GM10847 (cell line): ENCODE measurements around the gene SLC6A8.

Experiments used
- POLR2A ChIP-seq: IDR thresholded peaks from 2 replicates; pipeline ENCODE4 v1.6.1; 2011; ENCODE audit not compliant: insufficient read length; ENCODE audit errors: extremely low read depth

SLC6A8 gene

GRCh38 chrX:153645921-153646488 lies 41.7 kb upstream of the SLC6A8 start:
- TF ChIP-seq POLR2A = no peak

DNA sequence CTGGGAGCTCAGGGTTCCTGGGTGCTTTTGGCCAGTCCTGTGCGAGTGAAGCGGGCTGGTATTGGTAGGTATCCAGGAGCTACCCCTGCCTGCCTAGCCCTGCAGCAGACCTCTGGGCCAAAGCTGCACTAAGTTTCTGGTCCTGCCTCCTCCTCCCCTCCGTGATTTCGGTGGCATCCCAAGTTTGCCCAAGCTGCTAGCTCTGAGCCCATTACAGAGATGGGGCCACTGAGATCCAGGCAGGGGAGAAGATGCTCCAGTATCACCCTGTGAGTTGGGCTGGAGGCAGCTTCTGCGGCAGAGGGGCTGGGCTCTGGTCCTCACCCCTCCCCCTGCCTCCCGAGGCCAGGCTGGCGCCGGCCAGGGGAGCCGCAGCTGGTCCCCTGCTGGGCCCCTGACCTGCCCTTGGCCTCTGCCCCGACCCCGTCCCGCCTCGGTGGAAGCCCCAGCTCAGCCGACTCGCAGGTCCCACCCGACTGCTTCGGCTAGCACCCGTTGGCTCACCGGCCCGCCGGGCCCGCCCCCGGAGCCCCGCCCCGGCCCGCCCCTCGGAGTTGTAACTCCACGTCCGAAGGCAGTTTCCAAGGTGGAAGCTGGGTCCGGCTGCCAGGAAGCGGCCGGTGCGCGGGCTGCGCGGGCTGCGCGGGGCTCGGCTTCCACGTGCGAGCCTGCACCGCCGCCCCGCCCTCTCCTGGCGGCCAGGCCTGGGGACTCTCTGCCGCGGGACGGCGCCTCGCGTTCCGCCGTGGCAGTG lies 40.9 kb upstream of the SLC6A8 start, which contains the start of gene DUSP9:
Gene DUSP9 (plus strand): TSS at position 584 of the 754 bp plus-strand sequence. CDS start 751 bp downstream, outside the sequence.
- no peak for TF ChIP-seq POLR2A

DNA sequence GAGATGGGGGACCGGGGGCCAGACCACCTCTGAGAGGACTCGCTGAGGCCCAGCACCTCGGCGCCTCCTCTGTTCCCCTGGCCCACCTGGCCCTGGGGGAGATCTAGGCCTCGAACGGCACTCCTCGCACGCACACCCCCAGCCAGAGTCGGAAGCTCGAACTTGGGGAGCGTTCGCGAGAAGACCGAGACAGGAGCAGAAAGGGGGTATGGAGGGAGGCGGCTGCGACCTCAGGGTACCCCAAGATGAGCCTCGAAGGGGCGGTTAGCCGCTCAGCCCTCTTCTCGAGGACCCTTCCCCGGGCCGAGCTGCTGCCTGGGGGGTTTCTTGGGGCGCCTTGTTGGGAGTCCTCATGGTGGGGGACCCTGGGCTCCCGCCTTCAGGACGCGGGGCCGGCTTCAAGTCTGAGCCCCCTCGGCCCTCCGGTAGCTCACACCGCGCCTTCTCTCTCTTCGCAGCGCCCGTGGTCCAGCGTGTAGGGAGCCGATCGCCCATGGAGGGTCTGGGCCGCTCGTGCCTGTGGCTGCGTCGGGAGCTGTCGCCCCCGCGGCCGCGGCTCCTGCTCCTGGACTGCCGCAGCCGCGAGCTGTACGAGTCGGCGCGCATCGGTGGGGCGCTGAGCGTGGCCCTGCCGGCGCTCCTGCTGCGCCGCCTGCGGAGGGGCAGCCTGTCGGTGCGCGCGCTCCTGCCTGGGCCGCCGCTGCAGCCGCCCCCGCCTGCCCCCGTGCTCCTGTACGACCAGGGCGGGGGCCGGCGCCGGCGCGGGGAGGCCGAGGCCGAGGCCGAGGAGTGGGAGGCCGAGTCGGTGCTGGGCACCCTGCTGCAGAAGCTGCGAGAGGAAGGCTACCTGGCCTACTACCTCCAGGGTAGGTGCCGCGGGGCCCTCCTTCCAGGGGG lies 40.0 kb upstream of the SLC6A8 start:
- no peak for TF ChIP-seq POLR2A

GRCh38 chrX:153648358-153649177 lies 39.2 kb upstream of the SLC6A8 start:
- TF ChIP-seq POLR2A = no peak

DNA sequence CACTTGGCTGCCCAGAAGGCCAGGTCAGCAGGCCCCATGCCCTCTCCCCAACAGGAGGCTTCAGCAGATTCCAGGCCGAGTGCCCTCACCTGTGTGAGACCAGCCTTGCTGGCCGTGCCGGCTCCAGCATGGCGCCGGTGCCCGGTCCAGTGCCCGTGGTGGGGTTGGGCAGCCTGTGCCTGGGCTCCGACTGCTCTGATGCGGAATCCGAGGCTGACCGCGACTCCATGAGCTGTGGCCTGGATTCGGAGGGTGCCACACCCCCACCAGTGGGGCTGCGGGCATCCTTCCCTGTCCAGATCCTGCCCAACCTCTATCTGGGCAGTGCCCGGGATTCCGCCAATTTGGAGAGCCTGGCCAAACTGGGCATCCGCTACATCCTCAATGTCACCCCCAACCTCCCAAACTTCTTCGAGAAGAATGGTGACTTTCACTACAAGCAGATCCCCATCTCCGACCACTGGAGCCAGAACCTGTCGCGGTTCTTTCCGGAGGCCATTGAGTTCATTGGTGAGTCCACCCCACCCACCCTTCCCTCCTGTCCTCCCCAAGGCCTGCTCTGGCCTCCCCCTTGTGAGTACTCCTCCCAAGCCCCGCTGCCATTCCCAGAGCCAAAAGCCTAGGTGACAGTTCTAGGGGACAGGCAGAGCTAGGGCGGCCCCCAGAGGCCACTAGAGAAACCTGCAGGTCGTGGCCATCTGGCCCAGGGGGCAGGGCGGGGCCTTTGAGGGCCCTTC lies 38.4 kb upstream of the SLC6A8 start:
- TF ChIP-seq POLR2A = no peak

DNA sequence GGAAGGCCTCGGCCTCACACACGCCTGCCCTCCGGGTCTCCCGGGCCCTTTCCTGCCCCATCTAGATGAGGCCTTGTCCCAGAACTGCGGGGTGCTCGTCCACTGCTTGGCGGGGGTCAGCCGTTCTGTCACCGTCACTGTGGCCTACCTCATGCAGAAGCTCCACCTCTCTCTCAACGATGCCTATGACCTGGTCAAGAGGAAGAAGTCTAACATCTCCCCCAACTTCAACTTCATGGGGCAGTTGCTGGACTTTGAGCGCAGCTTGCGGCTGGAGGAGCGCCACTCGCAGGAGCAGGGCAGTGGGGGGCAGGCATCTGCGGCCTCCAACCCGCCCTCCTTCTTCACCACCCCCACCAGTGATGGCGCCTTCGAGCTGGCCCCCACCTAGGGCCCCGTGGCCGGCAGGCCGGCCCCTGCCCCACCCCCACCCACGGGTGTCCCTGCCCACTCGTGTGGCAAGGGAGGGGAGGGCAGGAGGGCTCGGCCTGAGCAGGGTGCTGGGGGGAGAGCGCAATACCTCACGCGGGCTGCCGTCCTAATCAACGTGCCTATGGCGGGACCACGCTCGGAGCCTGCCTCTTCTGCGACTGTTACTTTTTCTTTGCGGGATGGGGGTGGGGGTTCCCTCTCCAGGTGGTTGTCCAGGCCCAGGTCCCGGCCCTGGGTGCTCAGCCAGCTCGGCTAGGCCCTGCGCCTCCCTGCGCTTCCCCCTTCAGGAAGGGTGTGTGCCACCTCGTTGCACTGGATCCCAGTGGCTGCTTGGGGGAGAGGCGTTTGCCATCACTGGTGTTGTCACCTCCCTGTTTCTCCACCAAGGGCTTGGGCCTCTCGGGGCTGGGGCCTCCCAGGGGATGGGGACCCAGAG lies 37.6 kb upstream of the SLC6A8 start:
- no peak for TF ChIP-seq POLR2A

GRCh38 chrX:153650959-153651358 lies 36.8 kb upstream of the SLC6A8 start:
- no peak for TF ChIP-seq POLR2A

- TF ChIP-seq POLR2A = no peak
These were observed 36.1 kb upstream of the SLC6A8 start for GRCh38 chrX:153651540-153652079.

- no peak for TF ChIP-seq POLR2A
These were observed 34.2 kb upstream of the SLC6A8 start for GRCh38 chrX:153653556-153653955.

DNA sequence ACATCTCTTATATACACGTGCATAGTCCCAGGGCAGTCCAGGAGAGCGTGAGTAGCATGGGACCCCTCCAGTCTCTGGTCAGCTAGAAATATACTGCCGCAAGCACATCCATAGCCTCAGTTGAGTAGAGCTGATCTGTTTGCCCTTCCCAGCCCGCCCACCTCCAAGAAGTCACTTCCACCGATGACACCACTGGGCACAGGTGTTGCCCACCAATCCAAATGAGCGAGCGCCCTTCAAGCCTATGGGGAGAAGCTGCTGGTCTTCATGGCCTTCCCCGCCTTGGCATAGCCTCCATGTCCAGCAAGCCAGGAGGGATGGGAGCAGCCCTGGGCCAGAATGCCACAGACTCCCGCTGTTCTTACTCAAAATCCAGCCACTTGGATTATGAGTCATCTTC lies 30.6 kb upstream of the SLC6A8 start:
- no peak for TF ChIP-seq POLR2A

DNA sequence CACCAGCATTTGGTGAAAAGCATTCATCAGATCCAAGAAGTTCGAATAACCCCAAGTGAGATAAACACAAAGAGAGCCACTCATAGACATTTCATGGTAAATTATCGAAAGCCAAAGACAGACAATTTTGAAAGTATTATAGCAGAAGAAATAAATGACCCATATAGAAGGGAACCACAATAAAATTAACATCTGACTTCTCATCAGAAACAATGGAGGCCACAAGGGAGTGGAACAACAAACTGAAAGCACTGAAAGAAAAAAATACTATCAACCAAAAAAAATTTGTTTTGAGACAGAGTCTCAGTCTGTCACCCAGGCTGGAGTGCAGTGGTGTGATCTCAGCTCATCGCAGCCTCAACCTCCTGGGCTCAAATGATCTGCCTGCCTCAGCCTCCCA lies 28.5 kb upstream of the SLC6A8 start:
- no peak for TF ChIP-seq POLR2A

DNA sequence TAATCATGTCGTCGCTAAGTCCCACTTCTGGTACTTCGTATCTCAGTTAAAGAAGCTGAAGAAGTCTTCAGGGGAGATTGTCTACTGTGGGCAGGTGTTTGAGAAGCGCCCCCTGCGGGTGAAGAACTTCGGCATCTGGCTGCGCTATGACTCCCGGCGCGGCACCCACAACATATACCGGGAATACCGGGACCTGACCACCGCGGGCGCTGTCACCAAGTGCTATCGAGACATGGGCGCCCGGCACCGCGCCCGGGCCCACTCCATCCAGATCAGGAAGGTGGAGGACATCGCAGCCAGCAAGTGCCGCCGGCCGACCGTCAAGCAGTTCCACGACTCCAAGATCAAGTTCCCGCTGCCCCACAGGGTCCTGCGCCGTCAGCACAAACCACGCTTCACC lies 25.5 kb upstream of the SLC6A8 start:
- TF ChIP-seq POLR2A = no peak

DNA sequence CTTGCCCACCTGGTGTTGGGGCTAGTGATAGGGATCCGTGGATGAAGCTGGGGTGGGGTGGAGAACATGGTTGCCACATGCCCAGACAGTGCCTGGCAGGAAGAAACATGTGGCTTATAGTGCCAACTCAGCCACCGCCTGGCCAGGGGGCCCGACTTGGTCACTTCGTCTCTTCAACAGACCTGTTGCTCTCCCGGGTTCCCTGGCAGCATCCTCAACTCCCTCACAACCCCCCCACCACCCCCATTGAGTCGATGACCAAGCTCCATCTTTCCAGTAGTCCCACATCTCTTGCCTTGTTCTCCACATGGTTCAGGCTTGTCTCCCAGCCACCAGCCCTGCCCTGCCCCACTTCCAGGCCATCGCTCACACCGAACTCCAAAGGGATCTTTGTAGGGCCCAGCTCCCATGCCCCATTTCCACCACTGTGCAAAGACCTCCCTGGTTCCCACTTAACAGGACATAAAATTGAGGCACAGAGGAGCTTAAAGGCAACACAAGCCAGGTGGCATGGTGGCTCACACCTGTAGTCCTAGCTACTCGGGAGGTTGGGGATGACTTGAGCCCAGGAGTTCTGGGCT lies 21.9 kb upstream of the SLC6A8 start:
- no peak for TF ChIP-seq POLR2A

DNA sequence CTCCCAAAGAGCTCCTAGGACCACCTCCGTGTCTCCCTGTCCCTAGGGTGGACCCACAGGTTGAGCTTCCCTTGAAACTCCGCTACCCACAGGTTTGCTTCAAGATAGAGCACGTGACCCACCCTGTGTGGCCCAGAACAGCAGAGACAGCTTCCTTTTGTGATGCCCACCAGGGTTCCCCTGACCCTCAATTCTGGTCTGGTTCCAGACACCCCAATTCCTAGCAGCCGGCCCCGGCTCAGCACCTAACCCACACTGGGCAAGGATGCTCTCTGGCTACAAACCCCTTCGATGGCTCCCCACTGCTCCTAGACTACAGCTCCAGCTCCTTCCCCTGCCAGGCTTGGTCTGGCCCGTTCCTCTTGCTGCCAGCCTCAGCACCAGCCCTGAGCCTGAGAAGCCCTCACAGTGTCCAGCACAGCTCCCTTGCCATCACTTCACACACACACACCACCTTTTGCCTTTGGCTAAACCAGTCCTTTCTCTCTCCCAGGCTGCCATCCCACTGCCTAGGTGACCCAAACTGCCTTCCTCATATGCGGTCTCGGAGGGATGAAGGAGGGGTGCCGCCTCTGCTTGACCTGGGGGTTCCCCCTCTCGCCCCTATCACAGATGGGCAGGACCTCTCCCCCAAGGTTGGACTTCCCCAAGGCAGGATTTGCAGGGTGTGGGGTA lies 20.3 kb upstream of the SLC6A8 start:
- no peak for TF ChIP-seq POLR2A
